Cardiac muscle cell (in vitro differentiated cells and primary cell): Measurements from ENCODE around the gene LAMA3. TPM values are rescaled to one million over a fixed set of nuclear protein-coding genes. Genes with fewer than 3 reads are reported as not detected.

Experiments used
- DNase-seq, 2 donors: peaks; one replicate each; pipeline versions ENCODE4 v3.0.0 to v3.0.0-alpha.2; 2010 to 2017; ENCODE audit warnings: low read depth in 1 of 2, low spot score in 1 of 2
- H3K27ac ChIP-seq: fragments of 200-600 bp; sonication (generic); 2 replicates; pipeline ENCODE4 v1.5.1; 2016
- H3K27me3 ChIP-seq: fragments of 200-600 bp; sonication (generic); 2 replicates; pipeline ENCODE4 v1.6.0; 2016; ENCODE audit warnings: control low read depth
- H3K36me3 ChIP-seq: fragments of 200-600 bp; sonication (generic); 2 replicates; pipeline ENCODE4 v1.5.1; 2016; ENCODE audit warnings: control low read depth
- H3K4me1 ChIP-seq: fragments of 200-600 bp; sonication (generic); 2 replicates; pipeline ENCODE4 v1.8.1; 2017; ENCODE audit warnings: low read depth, mild to moderate bottlenecking, mixed run types
- H3K4me3 ChIP-seq: fragments of 200-600 bp; sonication (generic); 2 replicates; pipeline ENCODE4 v1.5.1; 2016; ENCODE audit warnings: mild to moderate bottlenecking
- H3K9me3 ChIP-seq: fragments of 200-600 bp; sonication (generic); 2 replicates; pipeline ENCODE4 v1.5.1; 2017; ENCODE audit warnings: low read depth, mild to moderate bottlenecking, control low read depth
- CTCF ChIP-seq: IDR thresholded peaks from 2 replicates; pipeline ENCODE4 v1.5.1; 2012; ENCODE audit warnings: low read depth, mild to moderate bottlenecking, low read length
- polyA plus RNA-seq: library from polyadenylated mRNA; unstranded; fragments of >200 nt; fragmentation: Nextera tagmentation; extraction: Ambion mirVana; gene quantifications from 2 replicates; pipeline ENCODE4 v1.2.1, GENCODE V29; 2016
- total RNA-seq: library from RNA; depleted of rRNA; stranded (reverse); fragments of >200 nt; gene quantifications from 2 replicates; pipeline ENCODE4 v1.2.3, GENCODE V29; 2016

LAMA3 gene
- total and polyA plus RNA-seq, 2 experiments from 2014 or later: 0.18 TPM; not detected in 1

- Histone ChIP-seq H3K4me3 (no peak overlapping the region), H3K4me1 (no peaks in the 10 kb centered on the region), H3K9me3 (no peaks in the 10 kb centered on the region), H3K27me3 (no peaks in the 10 kb centered on the region), H3K27ac (no peak overlapping the region), H3K36me3 (no peaks in the 10 kb centered on the region)
- no peak for TF ChIP-seq CTCF
- no peak for DNase-seq
Observed at GRCh38 chr18:23849141-23849540, 159.9 kb downstream of the LAMA3 start.

GRCh38 chr18:23850215-23850614 lies 161.0 kb downstream of the LAMA3 start:
- no peak for TF ChIP-seq CTCF
- Histone ChIP-seq H3K27ac (no peak overlapping the region), H3K36me3 (no peaks in the 10 kb centered on the region), H3K27me3 (no peaks in the 10 kb centered on the region), H3K4me3 (no peak overlapping the region), H3K9me3 (no peaks in the 10 kb centered on the region), H3K4me1 (no peaks in the 10 kb centered on the region)
- DNase-seq: no peak

GRCh38 chr18:23851470-23852002 lies 162.3 kb downstream of the LAMA3 start:
- Histone ChIP-seq H3K9me3 (no peaks in the 10 kb centered on the region), H3K36me3 (no peaks in the 10 kb centered on the region), H3K27ac (no peak overlapping the region), H3K27me3 (no peaks in the 10 kb centered on the region), H3K4me3 (no peak overlapping the region), H3K4me1 (no peaks in the 10 kb centered on the region)
- TF ChIP-seq CTCF: no peak
- no peak for DNase-seq

- H3K4me3 ChIP-seq: no peak overlapping the region
- no peak for DNase-seq
- H3K4me1 ChIP-seq: no peaks in the 10 kb centered on the region
- H3K27ac ChIP-seq: no peak overlapping the region
- no peaks in the 10 kb centered on the region for H3K9me3 ChIP-seq
- no peaks in the 10 kb centered on the region for H3K36me3 ChIP-seq
- TF ChIP-seq CTCF: no peak
- H3K27me3 ChIP-seq: no peaks in the 10 kb centered on the region
Observed at GRCh38 chr18:23852236-23853045, 163.2 kb downstream of the LAMA3 start.

GRCh38 chr18:23853448-23854195 lies 164.4 kb downstream of the LAMA3 start:
- DNase-seq: no peak
- Histone ChIP-seq H3K27me3 (no peaks in the 10 kb centered on the region), H3K9me3 (no peaks in the 10 kb centered on the region), H3K36me3 (no peaks in the 10 kb centered on the region), H3K27ac (no peak overlapping the region), H3K4me3 (no peak overlapping the region), H3K4me1 (no peaks in the 10 kb centered on the region)
- TF ChIP-seq CTCF: no peak
